Spleen (tissue), 13 donors: Measurements from ENCODE around the gene RBMX2. TPM values are rescaled to one million over a fixed set of nuclear protein-coding genes. Genes with fewer than 3 reads are reported as not detected.
A peak's percentile ranks its signal among the peaks of the same experiment; 100 is the strongest.
"Not testable (repeated sequence)": the region's sequence is repeated elsewhere in the genome, so short reads cannot be mapped to it uniquely, and the experiment has no call there.

Experiments used
- DNase-seq: peaks from one replicate; pipeline ENCODE4 v3.0.0-alpha.2; 2020
- H3K27ac ChIP-seq, 8 donors: fragments of 200-600 bp; sonication (generic) in 7 of 8; 1 replicate in 4 of 8; 2 replicates in 4 of 8; pipeline versions ENCODE4 v1.5.0 to v1.8.0; 2016 to 2021; ENCODE audit warnings: inconsistent platforms in 4 of 8, mild to moderate bottlenecking in 4 of 8, moderate library complexity in 1 of 8
- H3K27me3 ChIP-seq, 7 donors: fragments of 200-600 bp; sonication (generic) in 6 of 7; replicated peaks in 1 of 7; 1 replicate in 4 of 7; 2 replicates in 3 of 7; pipeline versions ENCODE4 v1.5.0 to v1.8.0; 2016 to 2021; ENCODE audit warnings: inconsistent platforms in 3 of 7, mild to moderate bottlenecking in 1 of 7
- H3K36me3 ChIP-seq, 6 donors: fragments of 200-600 bp; sonication (generic) in 5 of 6; 1 replicate in 4 of 6; 2 replicates in 2 of 6; pipeline versions ENCODE4 v1.5.0 to v1.8.0; 2016 to 2021; ENCODE audit warnings: inconsistent platforms in 2 of 6
- H3K4me1 ChIP-seq, 6 donors: fragments of 200-600 bp; sonication (generic) in 5 of 6; 1 replicate in 3 of 6; 2 replicates in 3 of 6; pipeline versions ENCODE4 v1.5.0 to v1.8.0; 2016 to 2021; ENCODE audit warnings: inconsistent platforms in 3 of 6
- H3K4me3 ChIP-seq, 8 donors: fragments of 200-600 bp; sonication (generic) in 7 of 8; 1 replicate in 4 of 8; 2 replicates in 4 of 8; pipeline versions ENCODE4 v1.5.0 to v1.8.0; 2016 to 2021; ENCODE audit warnings: inconsistent platforms in 4 of 8, mild to moderate bottlenecking in 4 of 8, moderate library complexity in 2 of 8
- H3K9me3 ChIP-seq, 8 donors: fragments of 200-600 bp; sonication (generic) in 7 of 8; 1 replicate in 4 of 8; 2 replicates in 4 of 8; pipeline versions ENCODE4 v1.5.0 to v1.8.0; 2016 to 2021; ENCODE audit warnings: inconsistent platforms in 4 of 8
- CTCF ChIP-seq, 11 experiments: fragments of 200-600 bp in 7 of 11; fragments of 450-650 bp in 4 of 11; sonication (generic) in 4 of 11; IDR thresholded peaks in 8 of 11; conservative IDR thresholded peaks in 3 of 11; 1 replicate in 7 of 11; 2 replicates in 4 of 11; pipeline versions ENCODE4 v1.4.0 to v1.8.0; 2016 to 2021; ENCODE audit warnings: antibody characterized with exemption in 11 of 11, inconsistent platforms in 4 of 11, mild to moderate bottlenecking in 1 of 11
- POLR2A ChIP-seq, 3 donors: fragments of 450-650 bp; IDR thresholded peaks; one replicate each; pipeline ENCODE4 v1.5.1; 2017; ENCODE audit warnings: antibody characterized with exemption in 3 of 3, mild to moderate bottlenecking in 1 of 3
- POLR2AphosphoS5 ChIP-seq, 3 donors: sonication (generic); formaldehyde crosslinking; IDR thresholded peaks; one replicate each; pipeline ENCODE4 v1.5.1; 2017; ENCODE audit warnings: antibody characterized with exemption in 3 of 3
- WGBS, 5 donors: extraction: QIAGEN DNeasy Blood & Tissue Kit in 3 of 5; methylation state at CpG; one replicate each; pipeline versions ENCODE4 v1.1.5 to v1.1.7; 2013 to 2018; 5-methylcytosine and 5-hydroxymethylcytosine counted together
- intact Hi-C: fragments of 100-400 bp; cut with DNase I; formaldehyde crosslinking; loops from one replicate; pipeline ENCODE4 v1.15.0; 2023; ENCODE audit warnings: low total_unique reads
- long read RNA-seq, 2 donors: transcript quantifications; one replicate each; lab custom pipeline, GENCODE V29; 2026
- polyA plus RNA-seq, 3 donors: library from polyadenylated mRNA; stranded (reverse); fragments of 200-250 nt; gene quantifications; one replicate each; pipeline ENCODE4 v1.2.1, GENCODE V29; 2013
- total RNA-seq, 7 donors: library from RNA; depleted of rRNA in 3 of 7; stranded (reverse); fragments of >200 nt in 3 of 7; fragmentation: NEBNext Ultra II Directional in 4 of 7; extraction: Animal tissue kit (Norgen Biotek cat#: 25700) in 4 of 7; gene quantifications; one replicate each; pipeline versions ENCODE4 v1.1.0 to v1.2.1, GENCODE V29; 2016 to 2021
- donor health status: healthy with polysubstance abuse.
- donor health status: DM: no; HTN: no; CAD: no; lungs with moderate emphysema.
- donor health status: DM: no; HTN: no; CAD: no.
- donor health status: Bipolar disorder and iron deficiency.
- donor health status: healthy.
- donor health status: DM: no; HTN: no; CAD: no.
- donor health status: DM: yes; HTN: yes; CAD: no.

RBMX2 gene
- total RNA-seq (10 to 100 TPM; 13.4 to 19.0 (median 16.3) TPM), polyA plus RNA-seq (10 to 100 TPM; 20.2 to 34.3 (median 24.3) TPM)
- long read RNA-seq, donor 1, transcript RBMX2-201 (6 exons, 1,528 nt), result major isoform, 5 of 24 reads
- long read RNA-seq, donor 1, partial matches to known transcripts, result 13 of 24 reads
- long read RNA-seq, donor 1, other reads (novel, unspliced or antisense), result 0 of 24 reads
- long read RNA-seq, donor 2, transcript RBMX2-201 (6 exons, 1,528 nt), result major isoform, 5 of 18 reads
- long read RNA-seq, donor 2, partial matches to known transcripts, result 8 of 18 reads
- long read RNA-seq, donor 2, other reads (novel, unspliced or antisense), result 0 of 18 reads

- intact Hi-C loops, result no loop called here
- H3K27me3 ChIP-seq, result peaks cover 0 to 10% (median 0%) of the 10 kb centered on the region in 7 donors
- H3K4me3 ChIP-seq, result peak within 1 kb of the TSS; percentile 26 to 80 (median 52)
- 1 to 51% (median 5%) methylated on average over 7 to 47 of the region's 47 CpGs for WGBS, 5 donors
- H3K27ac ChIP-seq, result peak within 1 kb of the TSS; percentile 22 to 85 (median 76)
- no peaks in the 10 kb centered on the region for H3K9me3 ChIP-seq
- TF ChIP-seq CTCF (IDR thresholded peaks at IDR 0.05 in 8 of 11, conservative IDR thresholded peaks at IDR 0.05 in 3 of 11) (no peak), POLR2AphosphoS5 (IDR thresholded peaks at IDR 0.05) (peak; percentile 88 to 92 (median 90)), POLR2A (IDR thresholded peaks at IDR 0.05) (peak in 1 of 3 donors; percentile 48)
- H3K4me1 ChIP-seq, result peaks cover 0 to 18% (median 15%) of the 10 kb centered on the region in 6 donors
- peak; percentile 91 for DNase-seq
- H3K36me3 ChIP-seq, result peaks cover 0 to 25% (median 3%) of the 10 kb centered on the region in 6 donors
Observed at GRCh38 chrX:130401415-130402207, at the start of gene RBMX2. Gene RBMX2 (plus strand): TSS chrX:130401987. CDS start chrX:130402033, 46 bp downstream.

- H3K4me1 ChIP-seq, H3K9me3 ChIP-seq, DNase-seq, intact Hi-C loops, H3K4me3 ChIP-seq, H3K27ac ChIP-seq, H3K27me3 ChIP-seq: not testable (repeated sequence)
- H3K36me3 ChIP-seq, result peaks cover 0 to 33% (median 0%) of the 10 kb centered on the region in 6 donors
- WGBS, 5 donors, result 76 to 95% (median 90%) methylated on average over 1 of the region's 1 CpG
Observed at GRCh38 chrX:130352050-130352449, 49.7 kb upstream of the RBMX2 start.

- no peaks in the 10 kb centered on the region for H3K9me3 ChIP-seq
- no peak for DNase-seq
- H3K4me3 ChIP-seq, result no peak overlapping the region
- H3K36me3 ChIP-seq, result peaks cover 0 to 33% (median 0%) of the 10 kb centered on the region in 6 donors
- no peaks in the 10 kb centered on the region for H3K27me3 ChIP-seq
- H3K27ac ChIP-seq, result no peak overlapping the region
- intact Hi-C loops, result no loop called here
- TF ChIP-seq POLR2A (IDR thresholded peaks at IDR 0.05) (no peak), POLR2AphosphoS5 (IDR thresholded peaks at IDR 0.05) (no peak), CTCF (IDR thresholded peaks at IDR 0.05 in 8 of 11, conservative IDR thresholded peaks at IDR 0.05 in 3 of 11) (no peak)
- H3K4me1 ChIP-seq, result no peaks in the 10 kb centered on the region
Observed at GRCh38 chrX:130376077-130376476, 25.7 kb upstream of the RBMX2 start.

GRCh38 chrX:130378024-130378669 lies 23.6 kb upstream of the RBMX2 start:
- Histone ChIP-seq H3K36me3 (peaks cover 0 to 14% (median 0%) of the 10 kb centered on the region in 6 donors), H3K9me3 (no peaks in the 10 kb centered on the region), H3K4me3 (no peak overlapping the region), H3K27ac (no peak overlapping the region), H3K4me1 (no peaks in the 10 kb centered on the region), H3K27me3 (no peaks in the 10 kb centered on the region)
- no peak for DNase-seq
- intact Hi-C loops, result no loop called here
- TF ChIP-seq POLR2A (IDR thresholded peaks at IDR 0.05), result no peak
- no peak for TF ChIP-seq CTCF (IDR thresholded peaks at IDR 0.05 in 8 of 11, conservative IDR thresholded peaks at IDR 0.05 in 3 of 11)
- no peak for TF ChIP-seq POLR2AphosphoS5 (IDR thresholded peaks at IDR 0.05)
- 39 to 48% (median 43%) methylated on average over 5 of the region's 5 CpGs for whole genome bisulfite sequencing, 5 donors
